ENCODE measurements around the gene PDIA2. TPM values are rescaled to one million over a fixed set of nuclear protein-coding genes. Genes with fewer than 3 reads are reported as not detected.

Gene PDIA2
- total RNA-seq (2021) (not detected in 2 replicates), Bru-seq, nascent RNA (not detected), BruChase-seq, experiment 1, labeled RNA remaining after a 2-hour chase (not detected), BruChase-seq, experiment 2, labeled RNA remaining after a 6-hour chase (not detected)
- long read RNA-seq = 0 reads

DNA sequence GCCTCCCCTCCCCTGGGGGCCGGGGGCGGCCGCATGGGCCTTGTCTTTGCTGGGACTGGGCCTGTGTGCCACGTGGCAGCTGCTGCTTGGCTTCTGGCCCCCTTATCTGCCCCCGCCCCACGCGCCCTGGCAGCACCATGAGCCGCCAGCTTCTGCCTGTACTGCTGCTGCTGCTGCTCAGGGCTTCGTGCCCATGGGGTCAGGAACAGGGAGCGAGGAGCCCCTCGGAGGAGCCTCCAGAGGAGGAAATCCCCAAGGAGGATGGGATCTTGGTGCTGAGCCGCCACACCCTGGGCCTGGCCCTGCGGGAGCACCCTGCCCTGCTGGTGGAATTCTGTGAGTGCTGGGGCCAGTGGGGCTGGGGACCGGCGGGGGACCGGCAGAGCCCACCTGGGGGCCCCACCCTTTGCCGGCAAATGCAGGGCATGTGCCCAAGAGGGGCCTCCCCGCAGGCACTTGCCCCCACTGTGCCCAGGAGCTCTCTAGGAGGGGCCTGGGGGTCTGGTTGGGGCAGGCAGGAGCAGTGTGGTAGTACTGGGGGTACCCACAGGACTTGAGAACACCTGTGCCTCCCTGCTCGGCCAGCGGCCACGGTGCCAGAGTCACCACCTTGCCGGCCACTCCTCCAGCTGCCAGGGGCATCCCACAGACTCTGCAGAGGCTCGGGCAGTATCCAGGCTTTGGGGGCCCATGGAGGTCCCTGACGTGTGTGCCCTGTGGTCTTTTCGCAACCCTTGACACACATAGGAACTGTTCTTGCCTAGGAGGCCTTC lies at the start of gene PDIA2:
Gene PDIA2, plus strand, starts transcription at position 132 of the 773 bp plus-strand sequence. Its CDS starts 6 bp downstream, at position 138.
- ChIA-PET POLR2A (ENCODE audit: unreplicated experiment) (no interaction called here), CTCF (interaction anchor here (0.6 kb wide), 1 partner anchor 38 kb away, joined by 24 read pairs; no protein-coding TSS in a partner anchor)
- Histone ChIP-seq H3K4me3 (no peak within 1 kb of the TSS), H3K27ac (no peak within 1 kb of the TSS), H3K9me3 (ENCODE audit: insufficient read depth, low read depth) (no peaks in the 10 kb centered on the region), H3K27me3 (ENCODE audit: insufficient read depth, low read depth) (peaks cover 6% of the 10 kb centered on the region; the same call in 1 of the 2 replicates), H3F3A (ENCODE audit: insufficient read depth, low read depth) (peaks cover 13% of the 10 kb centered on the region; the same call in 1 of the 2 replicates), H3K4me2 (no peak within 1 kb of the TSS), H3K9me2 (ENCODE audit: insufficient read depth) (no peaks in the 10 kb centered on the region), H2AFZ (no peak within 1 kb of the TSS), H3K36me3 (ENCODE audit: low read depth) (no peaks in the 10 kb centered on the region), H3K4me1 (replicated peaks; ENCODE audit: insufficient read depth) (no peaks in the 10 kb centered on the region), H4K20me1 (ENCODE audit: insufficient read depth) (no peaks in the 10 kb centered on the region), H3K79me2 (ENCODE audit: low read depth) (no peaks in the 10 kb centered on the region)
- TF ChIP-seq EZH2 (IDR thresholded peaks at IDR 0.05; ENCODE audit: low read depth) = no peak
- TF ChIP-seq, protein P1, sequence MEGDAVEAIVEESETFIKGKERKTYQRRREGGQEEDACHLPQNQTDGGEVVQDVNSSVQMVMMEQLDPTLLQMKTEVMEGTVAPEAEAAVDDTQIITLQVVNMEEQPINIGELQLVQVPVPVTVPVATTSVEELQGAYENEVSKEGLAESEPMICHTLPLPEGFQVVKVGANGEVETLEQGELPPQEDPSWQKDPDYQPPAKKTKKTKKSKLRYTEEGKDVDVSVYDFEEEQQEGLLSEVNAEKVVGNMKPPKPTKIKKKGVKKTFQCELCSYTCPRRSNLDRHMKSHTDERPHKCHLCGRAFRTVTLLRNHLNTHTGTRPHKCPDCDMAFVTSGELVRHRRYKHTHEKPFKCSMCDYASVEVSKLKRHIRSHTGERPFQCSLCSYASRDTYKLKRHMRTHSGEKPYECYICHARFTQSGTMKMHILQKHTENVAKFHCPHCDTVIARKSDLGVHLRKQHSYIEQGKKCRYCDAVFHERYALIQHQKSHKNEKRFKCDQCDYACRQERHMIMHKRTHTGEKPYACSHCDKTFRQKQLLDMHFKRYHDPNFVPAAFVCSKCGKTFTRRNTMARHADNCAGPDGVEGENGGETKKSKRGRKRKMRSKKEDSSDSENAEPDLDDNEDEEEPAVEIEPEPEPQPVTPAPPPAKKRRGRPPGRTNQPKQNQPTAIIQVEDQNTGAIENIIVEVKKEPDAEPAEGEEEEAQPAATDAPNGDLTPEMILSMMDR (conservative IDR thresholded peaks at IDR 0.05) = no peak
- no peak for DNase-seq
- BruUV-seq (replicated peaks) = no TSS peak
- intact Hi-C loops (cut with micrococcal nuclease; ENCODE audit: unreplicated experiment) = no loop called here

GRCh38 chr16:234468-235305 lies 48.3 kb upstream of the PDIA2 start, which contains the start of gene FAM234A:
Gene FAM234A, plus strand, starts transcription at chr16:234821. Its CDS starts 19,593 bp downstream, at chr16:254414.
- H3K27me3 ChIP-seq (ENCODE audit: insufficient read depth, low read depth) = no peaks in the 10 kb centered on the region
- peak within 1 kb of the TSS; percentile 91 for H3K4me2 ChIP-seq
- ChIA-PET CTCF (interaction anchor here (0.6 kb wide), 1 partner anchor 131 kb away, joined by 4 read pairs; no protein-coding TSS in a partner anchor), POLR2A (ENCODE audit: unreplicated experiment) (interaction anchor here (0.7 kb wide), 1 partner anchor 118 kb away, joined by 5 read pairs; no protein-coding TSS in a partner anchor)
- intact Hi-C loops (cut with micrococcal nuclease; ENCODE audit: unreplicated experiment) = loop anchor here (2.0 kb wide), 1 partner anchor 118 kb away; the partner anchor contains the start of gene AXIN1
- no peak for TF ChIP-seq EZH2 (IDR thresholded peaks at IDR 0.05; ENCODE audit: low read depth)
- TF ChIP-seq, protein P1 (conservative IDR thresholded peaks at IDR 0.05) = no peak; the same call in 1 of the 2 replicates
- H3K4me3 ChIP-seq = peak within 1 kb of the TSS; percentile 99
- peak within 1 kb of the TSS; percentile 91 for H2AFZ ChIP-seq
- H3F3A ChIP-seq (ENCODE audit: insufficient read depth, low read depth) = peaks cover 27% of the 10 kb centered on the region
- peak within 1 kb of the TSS; percentile 90 for H3K27ac ChIP-seq
- no peaks in the 10 kb centered on the region for H3K9me3 ChIP-seq (ENCODE audit: insufficient read depth, low read depth)
- peaks cover 17% of the 10 kb centered on the region for H3K79me2 ChIP-seq (ENCODE audit: low read depth)
- no peaks in the 10 kb centered on the region for H3K36me3 ChIP-seq (ENCODE audit: low read depth)
- no TSS peak for BruUV-seq (replicated peaks)
- H3K9me2 ChIP-seq (ENCODE audit: insufficient read depth) = no peaks in the 10 kb centered on the region
- no peaks in the 10 kb centered on the region for H3K4me1 ChIP-seq (replicated peaks; ENCODE audit: insufficient read depth)
- peak; percentile 85 to 96 for DNase-seq
- no peaks in the 10 kb centered on the region for H4K20me1 ChIP-seq (ENCODE audit: insufficient read depth)

DNA sequence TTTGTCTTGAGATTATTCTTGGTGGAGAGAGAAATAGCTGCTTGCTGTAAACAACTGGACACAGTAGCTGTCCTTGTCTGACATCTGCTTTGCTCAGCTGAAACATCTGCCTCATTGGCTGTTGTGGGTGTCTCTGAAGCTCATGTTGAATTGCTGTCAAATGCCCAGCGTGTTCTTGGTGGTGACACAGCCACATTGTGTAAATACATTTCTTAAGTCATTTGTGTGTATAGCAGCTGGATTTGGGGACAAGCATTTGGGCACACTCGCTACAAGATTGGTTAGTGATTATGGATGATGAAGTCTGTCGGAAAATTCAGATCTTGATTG lies 43.1 kb upstream of the PDIA2 start:
- Histone ChIP-seq H2AFZ (no peak overlapping the region), H3K79me2 (ENCODE audit: low read depth) (peaks cover 17% of the 10 kb centered on the region), H3K4me2 (no peak overlapping the region), H3F3A (ENCODE audit: insufficient read depth, low read depth) (peaks cover 14% of the 10 kb centered on the region), H3K9me3 (ENCODE audit: insufficient read depth, low read depth) (no peaks in the 10 kb centered on the region), H3K27ac (no peak overlapping the region), H3K36me3 (ENCODE audit: low read depth) (no peaks in the 10 kb centered on the region), H3K4me3 (no peak overlapping the region), H3K27me3 (ENCODE audit: insufficient read depth, low read depth) (no peaks in the 10 kb centered on the region), H3K9me2 (ENCODE audit: insufficient read depth) (no peaks in the 10 kb centered on the region), H4K20me1 (ENCODE audit: insufficient read depth) (0 out of 2 replicates have a peak, but pooled peaks cover 3% of the 10 kb centered on the region), H3K4me1 (replicated peaks; ENCODE audit: insufficient read depth) (no peaks in the 10 kb centered on the region)
- BruUV-seq (replicated peaks) = no TSS peak
- ChIA-PET CTCF (no interaction called here), POLR2A (ENCODE audit: unreplicated experiment) (interaction anchor here (0.6 kb wide), 1 partner anchor 187 kb away, joined by 4 read pairs; the partner anchor contains the start of gene POLR3K)
- TF ChIP-seq, protein P1 (conservative IDR thresholded peaks at IDR 0.05) = no peak
- TF ChIP-seq EZH2 (IDR thresholded peaks at IDR 0.05; ENCODE audit: low read depth) = no peak
- no peak for DNase-seq
- intact Hi-C loops (cut with micrococcal nuclease; ENCODE audit: unreplicated experiment) = no loop called here
